ENCODE data around the gene SYCE1L.

GRCh38 chr16:77158293-77158692 lies 40.9 kb upstream of the SYCE1L start:
- TF ChIP-seq POLR2AphosphoS5 (IDR thresholded peaks at IDR 0.05; ENCODE audit: borderline replicate concordance, low read depth, low read length), result no peak
- no peak for TF ChIP-seq EZH2 (IDR thresholded peaks at IDR 0.05)

Measured in SK-N-MC (cell line).